Hepatocyte (in vitro differentiated cells): ENCODE data around the gene PRKAR1A.

Experiments
- CTCF ChIP-seq: fragments of 200-600 bp; sonication (generic); IDR thresholded peaks from 2 replicates; pipeline ENCODE4 v1.5.1; 2016; ENCODE audit warnings: antibody characterized with exemption, mild to moderate bottlenecking; ENCODE audit not compliant: poor library complexity
- EZH2 ChIP-seq: fragments of 200-600 bp; sonication (generic); IDR thresholded peaks from 2 replicates; pipeline ENCODE4 v1.6.1; 2016; ENCODE audit warnings: antibody characterized with exemption, mild to moderate bottlenecking, borderline replicate concordance
- EZH2phosphoT487 ChIP-seq: fragments of 200-600 bp; sonication (generic); IDR thresholded peaks from one replicate; pipeline ENCODE4 v1.6.1; 2018; ENCODE audit warnings: antibody characterized with exemption, mild to moderate bottlenecking, low read depth, moderate library complexity; ENCODE audit not compliant: unreplicated experiment, severe bottlenecking

- TF ChIP-seq CTCF = no peak
- no peak for TF ChIP-seq EZH2phosphoT487
- no peak for TF ChIP-seq EZH2
Observed at GRCh38 chr17:68495081-68495480, 17.1 kb upstream of the PRKAR1A start.
